DOHH2 (cell line): ENCODE measurements around the gene SLC44A2.

Source experiments
- H3F3A ChIP-seq: fragments of 200-600 bp; sonication (generic), shearing (Covaris generic); 2 replicates; pipeline ENCODE4 v1.6.0; 2016; ENCODE audit warnings: antibody characterized with exemption, mild to moderate bottlenecking; ENCODE audit not compliant: control insufficient read depth, insufficient read depth
- H3K27ac ChIP-seq: fragments of 200-600 bp; sonication (generic); 2 replicates; pipeline ENCODE4 v1.5.1; 2014; ENCODE audit warnings: low read depth, mild to moderate bottlenecking, low read length, moderate library complexity
- H3K27me3 ChIP-seq: fragments of 200-600 bp; sonication (generic); 2 replicates; pipeline ENCODE4 v1.6.1; 2014; ENCODE audit warnings: mild to moderate bottlenecking, low read length, mixed read lengths; ENCODE audit not compliant: control insufficient read depth
- H3K36me3 ChIP-seq: fragments of 200-600 bp; sonication (generic); 2 replicates; pipeline ENCODE4 v1.6.1; 2014; ENCODE audit warnings: mild to moderate bottlenecking, low read length, moderate library complexity, mixed read lengths; ENCODE audit not compliant: control insufficient read depth
- H3K4me1 ChIP-seq: fragments of 200-600 bp; sonication (generic); 2 replicates; pipeline ENCODE4 v1.6.1; 2014; ENCODE audit warnings: mild to moderate bottlenecking, low read length, mixed read lengths; ENCODE audit not compliant: control insufficient read depth
- H3K4me2 ChIP-seq: fragments of 200-600 bp; sonication (generic); 2 replicates; pipeline ENCODE4 v1.6.0; 2014; ENCODE audit warnings: mild to moderate bottlenecking, low read length, moderate library complexity
- H3K4me3 ChIP-seq: fragments of 200-600 bp; sonication (generic); 2 replicates; pipeline ENCODE4 v1.5.1; 2014; ENCODE audit warnings: mild to moderate bottlenecking, low read length, mixed read lengths
- H3K79me2 ChIP-seq: fragments of 200-600 bp; sonication (generic); 2 replicates; pipeline ENCODE4 v1.6.1; 2014; ENCODE audit warnings: mild to moderate bottlenecking, low read length, mixed read lengths; ENCODE audit not compliant: control insufficient read depth
- H3K9me2 ChIP-seq: fragments of 200-600 bp; sonication (generic); replicated peaks from 2 replicates; pipeline ENCODE4 v1.6.1; 2014; ENCODE audit warnings: mild to moderate bottlenecking, low read length, mixed read lengths; ENCODE audit not compliant: control insufficient read depth
- H3K9me3 ChIP-seq: fragments of 200-600 bp; sonication (generic); 2 replicates; pipeline ENCODE4 v1.6.1; 2014; ENCODE audit warnings: antibody characterized with exemption, low read length, mixed read lengths; ENCODE audit not compliant: control insufficient read depth, insufficient read depth
- H4K20me1 ChIP-seq: fragments of 200-600 bp; sonication (generic); 2 replicates; pipeline ENCODE4 v1.6.0; 2014; ENCODE audit warnings: low read depth, mild to moderate bottlenecking, antibody characterized with exemption, low read length, moderate library complexity; ENCODE audit not compliant: control insufficient read depth, insufficient read depth
- CTCF ChIP-seq: fragments of 200-600 bp; sonication (generic); IDR thresholded peaks from one replicate; pipeline ENCODE4 v1.5.1; 2014; ENCODE audit warnings: antibody characterized with exemption, mild to moderate bottlenecking, low read depth, low read length; ENCODE audit not compliant: poor library complexity, severe bottlenecking
- EZH2phosphoT487 ChIP-seq: fragments of 200-600 bp; sonication (generic); IDR thresholded peaks from 2 replicates; pipeline ENCODE4 v1.6.1; 2017; ENCODE audit warnings: borderline replicate concordance, mild to moderate bottlenecking, antibody characterized with exemption, low read length, moderate library complexity, mixed read lengths

The SLC44A2 gene

DNA sequence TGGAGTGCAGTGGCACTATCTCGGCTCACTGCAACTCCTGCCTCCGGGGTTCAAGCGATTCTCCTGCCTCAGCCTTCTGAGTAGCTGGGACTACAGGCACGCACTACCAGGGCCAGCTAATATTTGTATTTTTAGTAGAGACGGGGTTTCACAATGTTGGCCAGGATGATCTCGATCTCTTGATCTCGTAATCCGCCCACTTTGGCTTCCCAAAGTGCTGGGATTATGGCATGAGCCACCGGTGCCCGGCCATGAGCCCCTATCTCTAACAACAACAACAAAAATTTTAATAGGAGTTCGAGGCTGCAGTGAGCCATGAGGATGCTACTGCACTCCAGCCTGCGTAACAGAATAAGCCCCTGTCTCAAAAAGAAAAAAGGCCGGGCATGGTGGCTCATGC, 43.3 kb upstream of the SLC44A2 start:
- H3K4me3 ChIP-seq = no peak overlapping the region
- H3K4me2 ChIP-seq = no peak overlapping the region
- no peak for TF ChIP-seq CTCF
- no peak for TF ChIP-seq EZH2phosphoT487
- peaks cover 11% of the 10 kb centered on the region for H3K4me1 ChIP-seq
- H3K79me2 ChIP-seq = no peaks in the 10 kb centered on the region
- H3K36me3 ChIP-seq = no peaks in the 10 kb centered on the region
- no peaks in the 10 kb centered on the region for H3F3A ChIP-seq
- H3K9me3 ChIP-seq = no peaks in the 10 kb centered on the region
- no peak overlapping the region for H3K27ac ChIP-seq
- no peaks in the 10 kb centered on the region for H3K9me2 ChIP-seq
- no peaks in the 10 kb centered on the region for H3K27me3 ChIP-seq
- no peaks in the 10 kb centered on the region for H4K20me1 ChIP-seq

- Histone ChIP-seq H3K79me2 (no peaks in the 10 kb centered on the region), H3K9me3 (no peaks in the 10 kb centered on the region), H3K27ac (no peak overlapping the region), H3K4me1 (peaks cover 11% of the 10 kb centered on the region), H3K4me2 (no peak overlapping the region), H4K20me1 (no peaks in the 10 kb centered on the region), H3K27me3 (no peaks in the 10 kb centered on the region), H3K4me3 (no peak overlapping the region), H3F3A (no peaks in the 10 kb centered on the region), H3K9me2 (no peaks in the 10 kb centered on the region), H3K36me3 (no peaks in the 10 kb centered on the region)
- TF ChIP-seq EZH2phosphoT487 (no peak), CTCF (no peak)
These were observed 42.1 kb upstream of the SLC44A2 start for GRCh38 chr19:10583036-10583776.

GRCh38 chr19:10586396-10586795, 39.0 kb upstream of the SLC44A2 start:
- no peaks in the 10 kb centered on the region for H3K79me2 ChIP-seq

More at GRCh38 chr19:10586396-10586795, 39.0 kb upstream of the SLC44A2 start:
- Histone ChIP-seq H3K27me3 (no peaks in the 10 kb centered on the region), H3K4me3 (no peak overlapping the region), H3K36me3 (no peaks in the 10 kb centered on the region), H3K27ac (no peak overlapping the region), H3F3A (no peaks in the 10 kb centered on the region), H4K20me1 (no peaks in the 10 kb centered on the region), H3K9me2 (no peaks in the 10 kb centered on the region), H3K4me2 (no peak overlapping the region), H3K9me3 (no peaks in the 10 kb centered on the region), H3K4me1 (peaks cover 7% of the 10 kb centered on the region)
- TF ChIP-seq CTCF (no peak), EZH2phosphoT487 (no peak)
